Nephron progenitor cell (in vitro differentiated cells): Measurements from ENCODE around the gene CCNY.

ENCODE experiments used
- DNase-seq: peaks from one replicate; pipeline ENCODE4 v3.0.0; 2021
- H3K27ac Mint-ChIP-seq: 2 replicates; pipeline ENCODE4 v1.8.0; 2021; ENCODE audit warnings: mild to moderate bottlenecking, moderate library complexity, mixed read lengths
- H3K27me3 Mint-ChIP-seq: 2 replicates; pipeline ENCODE4 v1.8.0; 2021; ENCODE audit warnings: mild to moderate bottlenecking, low read depth, mixed read lengths; ENCODE audit not compliant: poor library complexity
- H3K36me3 Mint-ChIP-seq: 2 replicates; pipeline ENCODE4 v1.8.0; 2021; ENCODE audit warnings: low read depth, mixed read lengths
- H3K4me1 Mint-ChIP-seq: 2 replicates; pipeline ENCODE4 v1.8.0; 2021; ENCODE audit warnings: mixed read lengths
- H3K4me3 Mint-ChIP-seq: 2 replicates; pipeline ENCODE4 v1.8.0; 2021; ENCODE audit warnings: mild to moderate bottlenecking, moderate library complexity, mixed read lengths
- H3K9me3 Mint-ChIP-seq: 2 replicates; pipeline ENCODE4 v1.8.0; 2021; ENCODE audit warnings: mild to moderate bottlenecking, moderate library complexity, mixed read lengths
- TF ChIP-seq, protein P1 (sequence below): fragments of 200-600 bp; sonication (generic); IDR thresholded peaks from 2 replicates; pipeline ENCODE4 v1.5.0; 2021; ENCODE audit warnings: antibody characterized with exemption

Gene CCNY

DNA sequence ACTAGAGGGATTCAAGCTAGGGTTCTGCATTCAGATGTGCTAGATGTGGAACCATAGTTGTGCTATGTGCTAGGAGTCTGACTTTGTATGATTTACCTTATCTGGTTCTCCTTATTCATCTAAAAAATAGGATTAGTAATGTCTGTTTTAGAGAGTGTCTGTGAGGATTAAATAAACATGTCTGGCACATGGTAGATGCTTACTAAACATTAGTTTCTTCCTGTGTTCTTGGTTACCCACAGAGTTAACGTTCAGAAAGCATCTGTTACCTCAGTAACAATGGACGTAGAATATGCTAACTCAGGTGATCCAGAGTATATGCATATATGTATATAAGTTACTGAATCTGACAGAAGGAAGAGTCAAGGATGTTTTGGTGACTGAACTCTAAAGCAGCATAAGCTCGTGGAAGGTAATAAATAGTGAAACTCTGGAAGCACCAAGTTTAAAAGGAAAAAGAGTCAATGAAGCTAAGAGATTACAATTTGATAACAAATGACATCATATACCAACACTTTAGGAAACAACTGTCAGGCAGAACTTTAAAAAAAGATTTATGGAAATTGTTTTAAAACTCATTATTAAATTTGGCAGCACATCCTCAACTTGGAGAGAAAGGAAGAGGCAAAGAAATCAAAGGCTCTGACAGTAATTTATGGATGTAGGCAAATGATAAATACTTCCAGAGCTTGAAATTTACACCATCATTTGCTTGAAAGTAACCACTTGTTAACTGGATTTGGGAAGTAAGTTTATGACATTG is 127.0 kb downstream of the CCNY start:
- H3K27me3 Mint-ChIP-seq: no peaks in the 10 kb centered on the region

DNA sequence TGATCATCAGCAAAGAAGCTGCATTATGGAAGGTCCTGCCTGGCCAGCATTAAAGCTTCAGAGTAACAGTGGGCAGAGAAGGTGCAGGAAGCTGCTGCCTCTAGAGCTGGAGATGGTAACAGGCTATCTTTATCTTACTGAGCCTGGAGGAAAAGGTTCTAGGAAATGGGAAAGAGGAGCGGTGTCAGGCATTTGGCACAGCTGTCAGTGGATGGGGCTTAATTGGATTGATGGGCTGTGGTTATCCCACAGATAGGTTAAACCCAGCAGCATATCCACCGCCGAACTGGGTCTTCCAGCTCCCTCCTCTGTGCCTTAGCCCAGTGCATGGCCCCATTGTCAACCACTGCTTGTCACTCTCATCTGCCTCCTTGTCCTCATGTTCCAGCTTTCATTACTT is 127.6 kb downstream of the CCNY start:
- Mint-ChIP-seq H3K9me3 (no peaks in the 10 kb centered on the region), H3K4me1 (peaks cover 7% of the 10 kb centered on the region), H3K4me3 (no peak overlapping the region), H3K27ac (no peak overlapping the region), H3K27me3 (no peaks in the 10 kb centered on the region), H3K36me3 (no peaks in the 10 kb centered on the region)
- DNase-seq: no peak
- TF ChIP-seq, protein P1, sequence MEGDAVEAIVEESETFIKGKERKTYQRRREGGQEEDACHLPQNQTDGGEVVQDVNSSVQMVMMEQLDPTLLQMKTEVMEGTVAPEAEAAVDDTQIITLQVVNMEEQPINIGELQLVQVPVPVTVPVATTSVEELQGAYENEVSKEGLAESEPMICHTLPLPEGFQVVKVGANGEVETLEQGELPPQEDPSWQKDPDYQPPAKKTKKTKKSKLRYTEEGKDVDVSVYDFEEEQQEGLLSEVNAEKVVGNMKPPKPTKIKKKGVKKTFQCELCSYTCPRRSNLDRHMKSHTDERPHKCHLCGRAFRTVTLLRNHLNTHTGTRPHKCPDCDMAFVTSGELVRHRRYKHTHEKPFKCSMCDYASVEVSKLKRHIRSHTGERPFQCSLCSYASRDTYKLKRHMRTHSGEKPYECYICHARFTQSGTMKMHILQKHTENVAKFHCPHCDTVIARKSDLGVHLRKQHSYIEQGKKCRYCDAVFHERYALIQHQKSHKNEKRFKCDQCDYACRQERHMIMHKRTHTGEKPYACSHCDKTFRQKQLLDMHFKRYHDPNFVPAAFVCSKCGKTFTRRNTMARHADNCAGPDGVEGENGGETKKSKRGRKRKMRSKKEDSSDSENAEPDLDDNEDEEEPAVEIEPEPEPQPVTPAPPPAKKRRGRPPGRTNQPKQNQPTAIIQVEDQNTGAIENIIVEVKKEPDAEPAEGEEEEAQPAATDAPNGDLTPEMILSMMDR: no peak

More for the DNA sequence above, 127.0 kb downstream of the CCNY start:
- no peak overlapping the region for H3K4me3 Mint-ChIP-seq
- H3K4me1 Mint-ChIP-seq: peaks cover 13% of the 10 kb centered on the region
- H3K9me3 Mint-ChIP-seq: no peaks in the 10 kb centered on the region
- DNase-seq: no peak
- H3K27ac Mint-ChIP-seq: no peak overlapping the region
- H3K36me3 Mint-ChIP-seq: no peaks in the 10 kb centered on the region
- TF ChIP-seq, protein P1: no peak

DNA sequence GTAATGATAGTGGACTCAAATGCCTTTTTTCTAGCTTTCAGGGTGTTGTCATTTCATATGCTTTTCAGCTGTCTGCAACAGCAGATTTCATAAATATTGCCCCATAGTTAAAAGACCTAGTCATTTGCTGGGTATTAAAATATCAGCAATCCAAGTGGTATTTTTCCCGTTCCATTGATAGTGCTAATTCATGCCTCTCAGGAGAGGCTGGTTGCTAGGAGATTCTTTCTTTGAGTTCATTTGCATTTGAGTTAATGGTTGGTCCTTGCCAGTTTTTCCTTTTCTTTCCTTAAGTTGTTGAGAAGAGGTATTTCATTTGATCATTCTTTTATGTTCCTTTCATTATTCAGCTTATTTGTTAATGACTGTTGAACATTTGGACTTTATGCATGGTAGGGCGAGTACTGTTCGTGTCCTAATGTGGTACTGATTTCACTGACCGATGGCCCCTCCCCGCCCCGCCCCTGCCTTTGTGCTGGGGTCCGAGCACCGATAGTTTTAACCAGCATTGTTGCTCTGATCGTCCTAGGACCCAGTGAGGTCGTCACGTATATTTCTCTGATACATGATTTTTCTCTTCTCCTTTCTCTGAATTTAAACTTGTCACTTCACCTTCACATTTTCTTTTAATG is 128.6 kb downstream of the CCNY start:
- peaks cover 8% of the 10 kb centered on the region for H3K4me1 Mint-ChIP-seq
- no peak for DNase-seq
- H3K9me3 Mint-ChIP-seq: no peaks in the 10 kb centered on the region
- no peaks in the 10 kb centered on the region for H3K27me3 Mint-ChIP-seq
- H3K27ac Mint-ChIP-seq: no peak overlapping the region
- TF ChIP-seq, protein P1: no peak
- H3K4me3 Mint-ChIP-seq: no peak overlapping the region
- no peaks in the 10 kb centered on the region for H3K36me3 Mint-ChIP-seq

DNA sequence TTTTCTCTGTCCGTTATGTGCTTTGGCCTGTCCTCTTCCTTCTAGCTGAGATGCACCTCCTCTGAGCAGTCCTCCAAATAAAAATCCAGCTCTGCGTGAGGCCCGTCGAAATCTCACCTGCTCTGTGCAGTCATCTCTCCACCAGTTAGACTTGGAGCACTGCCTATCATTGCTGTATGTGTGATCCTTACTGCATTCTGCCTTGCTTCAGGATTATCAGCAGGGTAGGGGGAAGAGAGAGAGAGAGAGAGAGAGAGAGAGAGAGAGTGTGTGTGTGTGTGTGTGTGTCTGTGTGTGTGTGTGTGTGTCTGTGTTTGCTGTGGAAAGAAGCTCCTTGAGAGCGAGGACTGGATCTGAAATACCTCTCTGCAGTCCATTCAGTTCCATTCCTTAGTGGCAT is 129.4 kb downstream of the CCNY start:
- TF ChIP-seq, protein P1: no peak
- Mint-ChIP-seq H3K36me3 (no peaks in the 10 kb centered on the region), H3K9me3 (no peaks in the 10 kb centered on the region), H3K4me1 (peaks cover 15% of the 10 kb centered on the region), H3K27me3 (no peaks in the 10 kb centered on the region), H3K4me3 (no peak overlapping the region), H3K27ac (no peak overlapping the region)
- no peak for DNase-seq

DNA sequence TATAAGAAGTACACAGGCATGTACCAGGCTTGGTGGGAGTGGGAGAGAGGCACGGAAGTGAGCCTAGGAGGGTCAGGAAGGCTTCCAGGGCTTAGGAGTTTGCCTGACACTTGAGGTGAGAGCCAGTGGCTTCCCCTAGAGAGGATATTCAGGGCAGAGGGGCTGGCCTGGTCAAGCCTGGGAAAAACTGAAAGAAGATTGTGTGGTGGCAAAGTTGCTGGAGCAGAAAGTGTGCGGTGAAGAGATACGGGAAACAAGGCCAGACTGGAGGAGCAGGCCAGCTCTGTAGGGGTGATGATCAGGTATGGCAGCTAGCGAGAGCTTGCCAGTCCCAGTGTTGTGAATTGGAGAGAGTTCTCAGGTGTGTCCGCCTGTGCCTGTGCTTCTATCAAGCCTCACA is 129.9 kb downstream of the CCNY start:
- H3K27me3 Mint-ChIP-seq: no peaks in the 10 kb centered on the region
- no peak overlapping the region for H3K4me3 Mint-ChIP-seq
- peaks cover 20% of the 10 kb centered on the region for H3K4me1 Mint-ChIP-seq
- no peak overlapping the region for H3K27ac Mint-ChIP-seq
- DNase-seq: no peak
- no peaks in the 10 kb centered on the region for H3K36me3 Mint-ChIP-seq
- TF ChIP-seq, protein P1: no peak
- no peaks in the 10 kb centered on the region for H3K9me3 Mint-ChIP-seq

DNA sequence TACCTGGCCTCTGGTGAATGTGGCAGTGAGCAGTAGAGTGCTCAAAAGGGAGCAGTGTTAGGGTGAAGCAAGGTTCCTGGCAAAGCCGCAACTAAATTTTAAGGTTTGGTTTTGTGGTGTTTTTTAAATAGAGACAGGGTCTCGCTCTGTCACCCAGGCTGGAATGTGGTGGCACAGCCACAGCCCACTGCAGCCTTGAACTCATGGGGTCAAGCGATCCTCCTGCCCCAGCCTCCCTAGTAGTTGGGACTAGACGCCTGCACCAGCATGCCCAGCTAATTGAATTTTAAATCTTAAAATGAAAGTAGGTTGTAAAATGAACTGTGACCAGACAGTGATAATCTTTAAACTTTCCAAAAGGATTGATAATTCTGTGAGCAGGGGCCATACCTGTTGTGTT is 130.4 kb downstream of the CCNY start:
- H3K9me3 Mint-ChIP-seq: no peaks in the 10 kb centered on the region
- peaks cover 23% of the 10 kb centered on the region for H3K4me1 Mint-ChIP-seq
- DNase-seq: no peak
- no peak overlapping the region for H3K4me3 Mint-ChIP-seq
- H3K27ac Mint-ChIP-seq: no peak overlapping the region
- no peaks in the 10 kb centered on the region for H3K27me3 Mint-ChIP-seq
- H3K36me3 Mint-ChIP-seq: no peaks in the 10 kb centered on the region
- TF ChIP-seq, protein P1: no peak
